GM12801 (cell line): ENCODE results near the gene ADCY4.

ENCODE experiments used
- TF ChIP-seq, protein P1 (sequence below): IDR thresholded peaks from one replicate; pipeline ENCODE4 v1.5.1; 2011; ENCODE audit warnings: control low read depth; ENCODE audit not compliant: insufficient read length; ENCODE audit errors: extremely low read depth

ADCY4 gene

DNA sequence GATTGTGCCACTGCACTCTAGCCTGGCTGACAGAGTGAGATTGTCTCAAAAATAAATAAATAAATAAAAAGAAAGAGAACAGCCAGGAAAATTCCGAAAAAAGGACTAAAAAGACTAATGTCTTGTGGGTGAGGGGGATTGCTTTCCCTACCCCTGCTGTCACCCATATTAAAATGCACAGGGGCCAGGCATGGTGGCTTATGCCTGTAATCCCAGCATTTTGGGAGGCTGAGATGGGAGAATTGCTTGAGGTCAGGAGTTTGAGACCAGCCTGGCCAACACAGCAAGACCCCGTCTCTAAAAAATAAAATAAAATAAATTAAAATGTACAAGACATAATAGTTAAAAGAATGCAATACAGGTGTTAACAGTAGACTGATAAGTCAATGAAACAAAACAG is 41.3 kb downstream of the ADCY4 start:
- TF ChIP-seq, protein P1, sequence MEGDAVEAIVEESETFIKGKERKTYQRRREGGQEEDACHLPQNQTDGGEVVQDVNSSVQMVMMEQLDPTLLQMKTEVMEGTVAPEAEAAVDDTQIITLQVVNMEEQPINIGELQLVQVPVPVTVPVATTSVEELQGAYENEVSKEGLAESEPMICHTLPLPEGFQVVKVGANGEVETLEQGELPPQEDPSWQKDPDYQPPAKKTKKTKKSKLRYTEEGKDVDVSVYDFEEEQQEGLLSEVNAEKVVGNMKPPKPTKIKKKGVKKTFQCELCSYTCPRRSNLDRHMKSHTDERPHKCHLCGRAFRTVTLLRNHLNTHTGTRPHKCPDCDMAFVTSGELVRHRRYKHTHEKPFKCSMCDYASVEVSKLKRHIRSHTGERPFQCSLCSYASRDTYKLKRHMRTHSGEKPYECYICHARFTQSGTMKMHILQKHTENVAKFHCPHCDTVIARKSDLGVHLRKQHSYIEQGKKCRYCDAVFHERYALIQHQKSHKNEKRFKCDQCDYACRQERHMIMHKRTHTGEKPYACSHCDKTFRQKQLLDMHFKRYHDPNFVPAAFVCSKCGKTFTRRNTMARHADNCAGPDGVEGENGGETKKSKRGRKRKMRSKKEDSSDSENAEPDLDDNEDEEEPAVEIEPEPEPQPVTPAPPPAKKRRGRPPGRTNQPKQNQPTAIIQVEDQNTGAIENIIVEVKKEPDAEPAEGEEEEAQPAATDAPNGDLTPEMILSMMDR: no peak

DNA sequence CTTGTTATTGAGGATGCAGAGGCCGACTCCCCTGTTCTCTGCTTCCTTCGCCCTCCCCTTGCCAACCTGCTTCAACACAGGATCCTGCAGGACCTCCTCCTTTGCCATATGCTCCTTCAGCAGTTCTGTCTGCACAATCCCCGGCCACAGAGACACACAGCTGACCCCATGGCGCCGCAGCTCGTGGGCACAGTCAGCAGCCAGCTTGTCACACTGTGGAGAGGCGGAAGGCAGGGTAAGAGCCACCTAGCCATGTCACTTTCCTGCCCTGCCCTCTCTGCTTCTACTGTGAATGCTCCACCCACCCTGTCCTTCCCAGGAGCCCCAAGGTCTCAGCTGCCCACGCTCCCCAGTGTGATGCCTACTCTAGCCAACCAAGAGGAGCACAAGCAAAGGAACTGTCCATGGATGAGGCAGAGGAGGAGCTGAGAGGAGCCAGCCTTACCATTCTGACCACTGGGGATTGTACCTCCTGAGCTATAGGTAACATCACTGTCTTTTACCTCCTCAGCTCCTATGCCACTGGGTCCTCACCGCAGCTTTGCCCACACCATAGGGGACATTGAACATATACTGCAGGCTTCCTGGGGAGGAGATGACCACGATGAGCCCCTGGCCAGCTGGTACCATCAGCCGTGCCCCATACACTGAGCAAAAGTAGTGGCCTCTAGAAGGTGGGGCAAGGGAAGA is 42.6 kb downstream of the ADCY4 start:
- TF ChIP-seq, protein P1: no peak

DNA sequence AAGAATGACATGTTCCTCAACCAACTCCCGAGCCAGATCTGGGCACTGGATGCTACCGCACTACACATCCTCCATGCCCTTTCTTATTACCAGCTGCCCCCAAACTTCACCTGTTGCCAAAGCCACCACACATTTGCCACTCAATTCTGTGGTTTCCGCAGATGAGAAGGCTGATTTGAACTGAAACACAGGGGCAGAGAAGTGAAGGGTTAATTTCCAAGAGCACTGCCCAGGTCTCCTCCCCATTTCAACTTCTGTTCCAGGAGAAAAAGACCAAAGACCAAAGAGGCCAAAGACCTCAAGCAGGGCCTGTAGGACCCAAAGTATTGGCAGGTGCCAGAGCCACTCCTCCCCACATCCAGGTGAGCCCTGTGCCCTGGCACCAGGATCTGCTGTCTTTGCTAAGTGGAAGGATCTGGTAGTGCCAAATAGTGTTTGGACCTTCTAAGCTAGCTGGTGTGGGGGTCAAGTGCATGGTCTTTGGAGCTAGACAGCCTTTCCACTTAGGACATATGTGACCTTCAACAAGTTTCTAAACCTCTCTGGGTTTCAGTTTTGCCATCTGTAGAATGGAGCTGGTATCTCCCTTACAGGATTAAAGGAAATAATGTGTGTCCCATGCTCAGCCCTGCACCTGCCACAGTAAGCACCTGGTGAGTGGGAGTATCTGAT is 43.3 kb downstream of the ADCY4 start:
- TF ChIP-seq, protein P1: no peak

DNA sequence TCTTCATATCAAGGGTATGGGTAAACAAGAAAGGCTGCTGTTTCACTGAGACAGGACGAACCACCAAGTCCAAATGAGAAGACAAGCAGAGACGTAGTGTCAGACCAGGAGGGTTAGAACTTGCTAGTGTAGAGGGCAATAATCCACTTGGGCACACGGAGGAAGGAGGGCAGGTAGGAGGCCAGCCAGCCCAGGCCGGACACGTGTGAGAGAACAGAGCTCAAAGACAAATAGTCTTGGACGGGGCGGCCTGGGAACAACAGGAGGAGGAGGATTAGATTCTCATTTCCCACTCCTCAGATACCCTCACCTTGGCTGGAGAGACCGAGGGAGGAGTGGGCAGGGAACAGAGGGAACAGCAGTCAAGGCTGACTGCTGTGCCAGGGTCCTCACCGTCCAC is 44.1 kb downstream of the ADCY4 start:
- TF ChIP-seq, protein P1: no peak

DNA sequence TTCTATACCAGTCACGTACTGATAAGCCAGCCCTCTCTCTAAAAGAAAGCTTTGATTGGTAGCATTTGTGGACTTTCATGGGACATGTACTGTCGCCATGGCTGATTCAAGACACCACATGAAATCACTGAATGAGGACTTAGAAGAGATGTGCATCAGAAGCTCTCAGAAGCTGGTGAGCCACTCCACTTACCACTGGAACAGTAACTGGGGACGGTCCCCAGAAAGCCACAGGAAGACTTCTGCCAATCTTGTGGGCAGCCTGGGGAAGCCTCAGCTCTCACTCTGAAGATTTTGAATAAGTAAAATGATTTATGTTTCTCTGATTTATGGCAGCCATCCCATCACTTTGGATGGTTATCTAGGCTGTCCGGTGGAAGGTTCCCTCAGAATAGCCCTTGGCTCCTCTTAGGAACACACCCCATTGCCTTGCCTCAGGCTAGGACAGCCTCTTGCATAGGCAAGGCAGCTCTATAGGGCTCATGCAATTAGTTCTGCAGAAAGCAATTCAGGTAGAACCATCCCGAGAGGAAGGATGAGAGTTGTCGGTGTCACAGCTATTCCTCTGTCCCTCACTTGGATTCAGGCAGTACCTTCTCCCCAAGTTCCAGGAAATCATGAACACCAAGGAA is 45.1 kb downstream of the ADCY4 start:
- TF ChIP-seq, protein P1: no peak

DNA sequence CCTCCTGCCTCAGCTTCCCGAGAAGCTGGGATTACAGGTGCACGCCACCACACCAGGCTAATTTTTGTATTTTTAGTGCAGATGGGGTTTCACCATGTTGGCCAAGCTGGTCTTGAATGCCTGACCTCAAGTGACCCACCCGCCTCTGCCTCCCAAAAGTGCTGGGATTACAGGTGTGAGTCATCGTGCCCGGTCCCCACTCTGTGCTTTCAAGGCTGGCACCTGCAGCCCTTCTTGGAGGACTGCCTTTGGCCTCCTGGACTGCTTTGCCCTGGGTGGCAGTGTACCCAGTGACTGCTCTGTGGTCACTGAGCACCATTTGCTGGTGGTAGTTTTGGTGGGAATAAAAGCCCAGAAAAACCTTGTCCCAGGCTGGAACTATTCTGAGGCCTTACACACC is 47.9 kb downstream of the ADCY4 start:
- TF ChIP-seq, protein P1: no peak

DNA sequence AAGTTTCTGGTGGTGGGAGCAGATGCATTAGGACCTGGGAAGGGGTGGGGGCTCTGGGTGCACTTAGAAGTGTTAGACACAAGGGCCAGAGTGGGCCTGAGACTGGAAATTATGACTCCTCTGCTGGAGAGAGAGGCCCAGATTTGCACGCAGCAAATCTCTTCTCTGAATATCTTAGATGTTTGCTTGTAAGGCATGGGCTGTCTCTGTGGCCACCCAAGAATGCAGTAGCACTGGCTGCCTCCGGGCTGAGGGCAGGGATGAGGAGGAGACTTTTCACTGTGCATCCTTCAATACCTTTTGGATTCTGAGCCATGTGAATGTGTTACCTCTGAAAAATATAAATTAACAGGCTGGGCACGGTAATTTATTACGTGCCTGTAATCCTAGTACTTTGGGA is 49.5 kb downstream of the ADCY4 start:
- TF ChIP-seq, protein P1: no peak
